ENCODE results near the gene AMDHD2. TPM values are rescaled to one million over a fixed set of nuclear protein-coding genes. Genes with fewer than 3 reads are reported as not detected.

The AMDHD2 gene
- total and polyA plus RNA-seq, 2 of the 8 experiments (the other 6 are each of a cell fraction or from before 2014, with no cell fraction given) = 43.0 to 54.6 TPM

- TF ChIP-seq CHD7 (IDR thresholded peaks at IDR 0.05; ENCODE audit: insufficient replicate concordance, low read length) (no peak), BCL11A (IDR thresholded peaks at IDR 0.05; ENCODE audit: low read depth in 2 of 2, low read length in 2 of 2) (no peak), SIN3A (conservative IDR thresholded peaks at IDR 0.05 in 1 of 2, IDR thresholded peaks at IDR 0.05 in 1 of 2; ENCODE audit: low read depth in 1 of 2, low read length in 2 of 2) (no peak), ZNF274 (IDR thresholded peaks at IDR 0.05; ENCODE audit: borderline replicate concordance, extremely low read depth, low read length) (no peak), PHF8 (conservative IDR thresholded peaks at IDR 0.05; ENCODE audit: low read depth, low read length) (no peak), KDM4A (IDR thresholded peaks at IDR 0.05; ENCODE audit: low read depth, low read length, severe bottlenecking) (no peak), GTF2F1 (IDR thresholded peaks at IDR 0.05; ENCODE audit: borderline replicate concordance, low read depth, low read length) (no peak), RAD21 (IDR thresholded peaks at IDR 0.05 in 1 of 2, conservative IDR thresholded peaks at IDR 0.05 in 1 of 2; ENCODE audit: low read depth in 2 of 2, low read length in 2 of 2) (no peak)
Measured at GRCh38 chr16:2499890-2500429, 20.2 kb upstream of the AMDHD2 start (continued).

All from H1 (cell line).